ENCODE results near the gene NOL3.

Gene NOL3

DNA sequence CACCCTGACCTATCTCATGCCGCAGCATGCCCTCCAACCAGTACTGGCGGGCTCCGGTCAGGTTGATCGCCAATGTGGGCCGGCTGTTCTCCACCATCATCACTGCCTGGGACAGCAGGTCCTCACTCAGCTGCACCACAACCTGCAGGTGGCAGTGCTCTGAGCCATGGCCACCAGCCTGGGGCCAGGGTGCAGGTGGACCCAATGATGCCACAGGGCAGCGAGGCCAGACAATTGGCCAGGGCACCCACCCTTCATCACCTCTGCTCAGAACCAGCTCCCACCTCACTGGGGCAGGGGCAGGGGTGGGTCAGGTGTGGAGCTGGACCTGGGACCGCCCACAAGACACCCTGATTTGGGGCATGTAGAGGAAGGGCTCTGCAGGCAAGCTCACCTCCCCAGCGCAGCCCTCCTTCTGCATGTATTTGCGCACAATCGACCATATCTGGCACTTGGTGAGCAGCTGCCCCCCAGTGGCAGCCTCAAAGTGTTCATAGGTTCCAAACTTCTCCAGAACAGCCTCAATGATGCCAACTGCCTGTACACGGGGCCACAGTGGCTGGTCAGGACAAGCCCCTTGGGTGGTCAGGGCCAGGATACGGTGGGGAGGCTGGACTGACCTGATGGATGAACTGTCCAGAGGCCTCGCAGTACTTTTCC, 9.2 kb downstream of the NOL3 start:
- H3K4me3 ChIP-seq (ENCODE audit: control insufficient read depth, low read depth, low read length), result no peak overlapping the region
- DNase-seq (ENCODE audit: low read depth), result no peak
- peak; percentile 13 for TF ChIP-seq CTCF (conservative IDR thresholded peaks at IDR 0.05; ENCODE audit: control insufficient read depth, insufficient read depth, low read depth, low read length)

- DNase-seq (ENCODE audit: low read depth), result no peak
- no peak for TF ChIP-seq CTCF (conservative IDR thresholded peaks at IDR 0.05; ENCODE audit: control insufficient read depth, insufficient read depth, low read depth, low read length)
- no peak overlapping the region for H3K4me3 ChIP-seq (ENCODE audit: control insufficient read depth, low read depth, low read length)
Observed at GRCh38 chr16:67180166-67180565, 9.8 kb downstream of the NOL3 start.

- no peak for TF ChIP-seq CTCF (conservative IDR thresholded peaks at IDR 0.05; ENCODE audit: control insufficient read depth, insufficient read depth, low read depth, low read length)
- H3K4me3 ChIP-seq (ENCODE audit: control insufficient read depth, low read depth, low read length), result peak overlapping the region; percentile 23
Observed at GRCh38 chr16:67181346-67181745, 11.0 kb downstream of the NOL3 start.

DNA sequence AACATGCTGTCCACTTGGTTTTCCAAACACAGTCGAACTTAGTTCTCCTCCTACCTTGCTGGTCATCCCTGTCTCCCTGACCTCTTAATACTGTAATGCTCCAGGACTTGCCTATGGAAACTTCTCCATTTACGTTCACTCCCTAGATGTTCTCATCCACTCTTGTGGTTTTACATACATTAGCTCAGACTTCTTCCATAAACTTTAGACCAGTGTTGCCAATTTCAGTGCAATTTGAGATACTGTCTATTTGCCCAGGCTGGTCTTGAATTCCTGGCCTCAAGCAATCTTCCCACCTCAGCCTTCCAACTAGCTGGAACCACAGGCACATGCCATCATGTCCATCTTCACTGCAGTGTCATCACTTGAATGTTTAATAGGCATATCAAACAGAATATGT, 11.9 kb downstream of the NOL3 start:
- peak overlapping the region; percentile 69 for H3K4me3 ChIP-seq (ENCODE audit: control insufficient read depth, low read depth, low read length)
- TF ChIP-seq CTCF (conservative IDR thresholded peaks at IDR 0.05; ENCODE audit: control insufficient read depth, insufficient read depth, low read depth, low read length), result no peak
- DNase-seq (ENCODE audit: low read depth), result no peak

More at GRCh38 chr16:67181346-67181745, 11.0 kb downstream of the NOL3 start:
- DNase-seq (ENCODE audit: low read depth), result peak; percentile 95

GRCh38 chr16:67183284-67183626, 12.9 kb downstream of the NOL3 start:
- DNase-seq (ENCODE audit: low read depth), result no peak
- TF ChIP-seq CTCF (conservative IDR thresholded peaks at IDR 0.05; ENCODE audit: control insufficient read depth, insufficient read depth, low read depth, low read length), result no peak
- H3K4me3 ChIP-seq (ENCODE audit: control insufficient read depth, low read depth, low read length), result peak overlapping the region; percentile 69

- H3K4me3 ChIP-seq (ENCODE audit: control insufficient read depth, low read depth, low read length), result peak within 1 kb of the TSS; percentile 69
- DNase-seq (ENCODE audit: low read depth), result peak; percentile 98
- no peak for TF ChIP-seq CTCF (conservative IDR thresholded peaks at IDR 0.05; ENCODE audit: control insufficient read depth, insufficient read depth, low read depth, low read length)
Observed at GRCh38 chr16:67183627-67184452, 13.5 kb downstream of the NOL3 start, which contains the start of gene MATCAP1. TSS of gene MATCAP1 (minus strand) at chr16:67183963. CDS start at chr16:67180610, 3,353 bp downstream.
